Globus pallidus (tissue), 1 donor: Measurements from ENCODE around the gene GRID1.

Experiments
- DNase-seq: peaks from one replicate; pipeline ENCODE4 v3.0.0-alpha.2; 2015; ENCODE audit warnings: low spot score

The GRID1 gene

GRCh38 chr10:85617751-85618546 is 748.6 kb downstream of the GRID1 start:
- no peak for DNase-seq

- no peak for DNase-seq
Observed at GRCh38 chr10:85615556-85615955, 751.0 kb downstream of the GRID1 start.

- no peak for DNase-seq
Observed at GRCh38 chr10:85614981-85615380, 751.6 kb downstream of the GRID1 start.

GRCh38 chr10:85614566-85614965 is 752.0 kb downstream of the GRID1 start:
- no peak for DNase-seq

GRCh38 chr10:85613391-85613790 is 753.2 kb downstream of the GRID1 start:
- no peak for DNase-seq

GRCh38 chr10:85612833-85613232 is 753.8 kb downstream of the GRID1 start:
- no peak for DNase-seq

- DNase-seq: no peak
Observed at GRCh38 chr10:85612378-85612775, 754.2 kb downstream of the GRID1 start.

GRCh38 chr10:85611746-85612377 is 754.7 kb downstream of the GRID1 start:
- no peak for DNase-seq

GRCh38 chr10:85611093-85611740 is 755.4 kb downstream of the GRID1 start:
- no peak for DNase-seq

GRCh38 chr10:85610381-85611092 is 756.1 kb downstream of the GRID1 start:
- no peak for DNase-seq

- DNase-seq: no peak
Observed at GRCh38 chr10:85609509-85609908, 757.1 kb downstream of the GRID1 start.

GRCh38 chr10:85608706-85609105 is 757.9 kb downstream of the GRID1 start:
- DNase-seq: no peak

GRCh38 chr10:85607043-85607695 is 759.4 kb downstream of the GRID1 start:
- DNase-seq: no peak

- no peak for DNase-seq
Observed at GRCh38 chr10:85606401-85606800, 760.2 kb downstream of the GRID1 start.

- DNase-seq: no peak
Observed at GRCh38 chr10:85604884-85605283, 761.7 kb downstream of the GRID1 start.

GRCh38 chr10:85604136-85604725 is 762.4 kb downstream of the GRID1 start:
- no peak for DNase-seq

- no peak for DNase-seq
Observed at GRCh38 chr10:85603151-85603940, 763.2 kb downstream of the GRID1 start.

- no peak for DNase-seq
Observed at GRCh38 chr10:85602713-85603112, 763.9 kb downstream of the GRID1 start.

GRCh38 chr10:85602306-85602705 is 764.3 kb downstream of the GRID1 start:
- DNase-seq: no peak

GRCh38 chr10:85601526-85601925 is 765.1 kb downstream of the GRID1 start:
- DNase-seq: no peak

GRCh38 chr10:85600744-85601081 is 765.9 kb downstream of the GRID1 start:
- no peak for DNase-seq
